HG02623 (cell line): ENCODE data around the gene RAMACL.
"Not testable (repeated sequence)": the region's sequence is repeated elsewhere in the genome, so short reads cannot be mapped to it uniquely, and the experiment has no call there.

ENCODE experiments used
- ATAC-seq: cut with Tn5 transposase; IDR thresholded peaks from one replicate; pipeline ENCODE4 v1.9.1; 2021; ENCODE audit warnings: moderate library complexity; ENCODE audit not compliant: unreplicated experiment

RAMACL gene

GRCh38 chr6:166586424-166587156, at the start of gene RAMACL:
Gene RAMACL (minus strand): TSS chr6:166586678. CDS start chr6:166586477, 201 bp downstream.
- ATAC-seq = peak; percentile 58

- ATAC-seq = no peak
These were observed 48.8 kb upstream of the RAMACL start for GRCh38 chr6:166635013-166635970.

GRCh38 chr6:166634581-166634980, 48.1 kb upstream of the RAMACL start:
- ATAC-seq = not testable (repeated sequence)

GRCh38 chr6:166633732-166634535, 47.5 kb upstream of the RAMACL start:
- no peak for ATAC-seq

- ATAC-seq = no peak
These were observed 46.3 kb upstream of the RAMACL start for GRCh38 chr6:166632731-166633130.

- no peak for ATAC-seq
These were observed 44.0 kb upstream of the RAMACL start for GRCh38 chr6:166630462-166630861.

GRCh38 chr6:166629628-166630027, 43.1 kb upstream of the RAMACL start:
- no peak for ATAC-seq

- peak; percentile 24 for ATAC-seq
These were observed 41.7 kb upstream of the RAMACL start for GRCh38 chr6:166627875-166628801.

- peak; percentile 86 for ATAC-seq
These were observed 40.8 kb upstream of the RAMACL start, which contains the start of gene RPS6KA2 for GRCh38 chr6:166627033-166627874. Gene RPS6KA2 (minus strand): TSS chr6:166627251. CDS start chr6:166627019, 232 bp downstream.

GRCh38 chr6:166626177-166627032, 39.9 kb upstream of the RAMACL start:
- ATAC-seq = no peak

- ATAC-seq = no peak
These were observed 38.9 kb upstream of the RAMACL start for GRCh38 chr6:166625356-166625755.

- no peak for ATAC-seq
These were observed 37.8 kb upstream of the RAMACL start for GRCh38 chr6:166624275-166624674.

- no peak for ATAC-seq
These were observed 36.8 kb upstream of the RAMACL start for GRCh38 chr6:166623318-166623717.

- ATAC-seq = no peak
These were observed 34.6 kb upstream of the RAMACL start for GRCh38 chr6:166621114-166621540.

GRCh38 chr6:166620478-166621113, 34.1 kb upstream of the RAMACL start:
- no peak for ATAC-seq

GRCh38 chr6:166619912-166620311, 33.4 kb upstream of the RAMACL start:
- no peak for ATAC-seq
